Small intestine (tissue), 7 donors: ENCODE measurements around the gene CEP63. TPM values are rescaled to one million over a fixed set of nuclear protein-coding genes. Genes with fewer than 3 reads are reported as not detected.

Experiments used
- DNase-seq, 2 donors: peaks; one replicate each; pipeline versions ENCODE4 v3.0.0 to v3.0.0-alpha.2; 2013
- FAIRE-seq: peaks from 2 replicates; lab custom pipeline; 2012; peaks lifted over from hg19 to GRCh38; lab: Jason Lieb, UNC
- H3K27ac ChIP-seq, 3 donors: one replicate each; pipeline ENCODE4 v1.5.1; 2013; ENCODE audit warnings: low read length in 2 of 3, mild to moderate bottlenecking in 2 of 3, control low read depth in 1 of 3, inconsistent platforms in 1 of 3, low read depth in 1 of 3, moderate library complexity in 1 of 3
- H3K27me3 ChIP-seq, 3 donors: one replicate each; pipeline ENCODE4 v1.6.1; 2013; ENCODE audit warnings: low read length in 3 of 3, inconsistent platforms in 1 of 3; ENCODE audit not compliant: control insufficient read depth in 3 of 3, insufficient read depth in 3 of 3
- H3K36me3 ChIP-seq, 3 donors: one replicate each; pipeline ENCODE4 v1.6.1; 2013; ENCODE audit warnings: low read length in 3 of 3, inconsistent platforms in 1 of 3, low read depth in 1 of 3, mild to moderate bottlenecking in 1 of 3, moderate library complexity in 1 of 3; ENCODE audit not compliant: control insufficient read depth in 3 of 3, insufficient read depth in 2 of 3
- H3K4me1 ChIP-seq, 3 donors: one replicate each; pipeline ENCODE4 v1.6.1; 2013; ENCODE audit warnings: low read length in 2 of 3, inconsistent platforms in 1 of 3, low read depth in 1 of 3, mild to moderate bottlenecking in 1 of 3, moderate library complexity in 1 of 3; ENCODE audit not compliant: control insufficient read depth in 3 of 3, insufficient read depth in 2 of 3
- H3K4me3 ChIP-seq, 3 donors: one replicate each; pipeline ENCODE4 v1.5.1; 2013; ENCODE audit warnings: low read length in 3 of 3, control low read depth in 1 of 3, inconsistent platforms in 1 of 3, low read depth in 1 of 3, mild to moderate bottlenecking in 1 of 3, moderate library complexity in 1 of 3
- H3K9me3 ChIP-seq, 2 donors: one replicate each; pipeline ENCODE4 v1.6.1; 2013; ENCODE audit warnings: low read depth in 1 of 2, low read length in 1 of 2; ENCODE audit not compliant: control insufficient read depth in 2 of 2, insufficient read depth in 1 of 2
- WGBS, 3 donors: extraction: QIAGEN DNeasy Blood & Tissue Kit; methylation state at CpG; one replicate each; pipeline ENCODE4 v1.1.7; 2013; 5-methylcytosine and 5-hydroxymethylcytosine counted together
- polyA plus RNA-seq, 4 donors: library from polyadenylated mRNA; stranded (reverse) in 3 of 4; unstranded in 1 of 4; fragments of 200-250 nt in 3 of 4; fragments of 120-200 nt in 1 of 4; gene quantifications; one replicate each; pipeline versions ENCODE4 v1.2.1 to v1.2.3, GENCODE V29; 2013
- donor health status: healthy with polysubstance abuse.
- donor health status: control.
- donor health status: control.
- donor health status: Bipolar disorder and iron deficiency.
- donor health status: healthy.

The CEP63 gene
- polyA plus RNA-seq, 4 donors, result 10.3 to 27.0 (median 13.9) TPM

GRCh38 chr3:134605556-134605955 lies 119.7 kb downstream of the CEP63 start:
- DNase-seq (no peak), FAIRE-seq (no peak)
- Histone ChIP-seq H3K36me3 (peaks cover 0 to 10% (median 0%) of the 10 kb centered on the region in 3 donors), H3K9me3 (no peaks in the 10 kb centered on the region), H3K4me1 (peaks cover 0 to 9% (median 0%) of the 10 kb centered on the region in 3 donors), H3K27ac (no peak overlapping the region), H3K4me3 (no peak overlapping the region), H3K27me3 (no peaks in the 10 kb centered on the region)
- WGBS, 3 donors, result 78 to 80% (median 78%) methylated on average over 6 of the region's 6 CpGs

GRCh38 chr3:134606033-134607025 lies 120.5 kb downstream of the CEP63 start:
- H3K27ac ChIP-seq, result no peak overlapping the region
- no peak for FAIRE-seq
- no peaks in the 10 kb centered on the region for H3K27me3 ChIP-seq
- no peak for DNase-seq
- WGBS, 3 donors, result 46 to 57% (median 55%) methylated on average over 12 of the region's 12 CpGs
- H3K4me3 ChIP-seq, result no peak overlapping the region
- peaks cover 0 to 10% (median 0%) of the 10 kb centered on the region in 3 donors for H3K36me3 ChIP-seq
- no peaks in the 10 kb centered on the region for H3K9me3 ChIP-seq
- peaks cover 0 to 9% (median 0%) of the 10 kb centered on the region in 3 donors for H3K4me1 ChIP-seq

- Histone ChIP-seq H3K27ac (no peak overlapping the region), H3K4me1 (no peaks in the 10 kb centered on the region), H3K9me3 (no peaks in the 10 kb centered on the region), H3K27me3 (no peaks in the 10 kb centered on the region), H3K4me3 (no peak overlapping the region), H3K36me3 (peaks cover 0 to 10% (median 0%) of the 10 kb centered on the region in 3 donors)
- DNase-seq (no peak), FAIRE-seq (no peak)
- 74 to 80% (median 77%) methylated on average over 12 to 13 of the region's 13 CpGs for WGBS, 3 donors
These were observed 121.5 kb downstream of the CEP63 start for GRCh38 chr3:134607054-134608022.

GRCh38 chr3:134608023-134608770 lies 122.3 kb downstream of the CEP63 start:
- no peaks in the 10 kb centered on the region for H3K27me3 ChIP-seq

GRCh38 chr3:134608771-134609435 lies 123.0 kb downstream of the CEP63 start:
- Histone ChIP-seq H3K27ac (no peak overlapping the region), H3K27me3 (no peaks in the 10 kb centered on the region), H3K4me3 (no peak overlapping the region), H3K9me3 (no peaks in the 10 kb centered on the region), H3K36me3 (peaks cover 0 to 10% (median 0%) of the 10 kb centered on the region in 3 donors), H3K4me1 (no peaks in the 10 kb centered on the region)
- DNase-seq, result no peak
- WGBS, 3 donors, result 83 to 90% (median 86%) methylated on average over 10 of the region's 10 CpGs
- no peak for FAIRE-seq

More at GRCh38 chr3:134608023-134608770, 122.3 kb downstream of the CEP63 start:
- Histone ChIP-seq H3K4me3 (no peak overlapping the region), H3K36me3 (peaks cover 0 to 10% (median 0%) of the 10 kb centered on the region in 3 donors), H3K27ac (no peak overlapping the region), H3K4me1 (no peaks in the 10 kb centered on the region), H3K9me3 (no peaks in the 10 kb centered on the region)
- FAIRE-seq (no peak), DNase-seq (no peak)
- 95 to 97% (median 95%) methylated on average over 6 of the region's 6 CpGs for WGBS, 3 donors

- Histone ChIP-seq H3K4me1 (no peaks in the 10 kb centered on the region), H3K36me3 (peaks cover 0 to 10% (median 0%) of the 10 kb centered on the region in 3 donors), H3K27ac (no peak overlapping the region), H3K9me3 (no peaks in the 10 kb centered on the region), H3K27me3 (no peaks in the 10 kb centered on the region), H3K4me3 (no peak overlapping the region)
- DNase-seq (no peak), FAIRE-seq (no peak)
- WGBS, 3 donors, result 70 to 87% (median 78%) methylated on average over 10 of the region's 10 CpGs
These were observed 124.1 kb downstream of the CEP63 start for GRCh38 chr3:134609821-134610431.
